Thoracic aorta (tissue), 2 donors: Measurements from ENCODE around the gene PGAP3. TPM values are rescaled to one million over a fixed set of nuclear protein-coding genes. Genes with fewer than 3 reads are reported as not detected.
"Not testable (repeated sequence)": the region's sequence is repeated elsewhere in the genome, so short reads cannot be mapped to it uniquely, and the experiment has no call there.

Source experiments
- ATAC-seq: fragments of 150-250 bp; one replicate; pipeline ENCODE4 v1.8.0; 2017; ENCODE audit warnings: low read depth; ENCODE audit not compliant: insufficient number of reproducible peaks, low FRiP score
- DNase-seq: peaks from one replicate; pipeline ENCODE4 v3.0.0-alpha.2; 2020; ENCODE audit warnings: low spot score
- H3K27ac ChIP-seq, 2 donors: fragments of 200-600 bp; sonication (generic); 1 replicate in 1 of 2; 2 replicates in 1 of 2; pipeline ENCODE4 v1.5.1; 2016; ENCODE audit warnings: mild to moderate bottlenecking in 2 of 2, moderate library complexity in 2 of 2
- H3K27me3 ChIP-seq: fragments of 200-600 bp; sonication (generic); replicated peaks from 2 replicates; pipeline ENCODE4 v1.6.0; 2016; ENCODE audit warnings: mild to moderate bottlenecking; ENCODE audit not compliant: insufficient read depth
- H3K36me3 ChIP-seq: fragments of 200-600 bp; sonication (generic); one replicate; pipeline ENCODE4 v1.5.1; 2016
- H3K4me1 ChIP-seq, 2 donors: fragments of 200-600 bp; sonication (generic); 1 replicate in 1 of 2; 2 replicates in 1 of 2; pipeline versions ENCODE4 v1.5.1 to v1.6.0; 2016; ENCODE audit warnings: low read depth in 2 of 2, mild to moderate bottlenecking in 1 of 2; ENCODE audit not compliant: control insufficient read depth in 1 of 2
- H3K4me3 ChIP-seq: fragments of 200-600 bp; sonication (generic); 2 replicates; pipeline ENCODE4 v1.5.1; 2016; ENCODE audit warnings: mild to moderate bottlenecking
- H3K9me3 ChIP-seq: fragments of 200-600 bp; sonication (generic); 2 replicates; pipeline ENCODE4 v1.5.1; 2016
- total RNA-seq, 2 donors: library from RNA; depleted of rRNA; stranded (reverse); fragments of >200 nt; gene quantifications; one replicate each; pipeline versions ENCODE4 v1.1.0 to v1.2.3, GENCODE V29; 2016
- TF ChIP-seq, protein P1 (sequence below): fragments of 200-600 bp; sonication (generic); IDR thresholded peaks from one replicate; pipeline ENCODE4 v1.5.1; 2019; ENCODE audit warnings: antibody characterized with exemption

Gene PGAP3
- total RNA-seq, 2 donors from 2014 or later, result 19.9 to 27.2 TPM

DNA sequence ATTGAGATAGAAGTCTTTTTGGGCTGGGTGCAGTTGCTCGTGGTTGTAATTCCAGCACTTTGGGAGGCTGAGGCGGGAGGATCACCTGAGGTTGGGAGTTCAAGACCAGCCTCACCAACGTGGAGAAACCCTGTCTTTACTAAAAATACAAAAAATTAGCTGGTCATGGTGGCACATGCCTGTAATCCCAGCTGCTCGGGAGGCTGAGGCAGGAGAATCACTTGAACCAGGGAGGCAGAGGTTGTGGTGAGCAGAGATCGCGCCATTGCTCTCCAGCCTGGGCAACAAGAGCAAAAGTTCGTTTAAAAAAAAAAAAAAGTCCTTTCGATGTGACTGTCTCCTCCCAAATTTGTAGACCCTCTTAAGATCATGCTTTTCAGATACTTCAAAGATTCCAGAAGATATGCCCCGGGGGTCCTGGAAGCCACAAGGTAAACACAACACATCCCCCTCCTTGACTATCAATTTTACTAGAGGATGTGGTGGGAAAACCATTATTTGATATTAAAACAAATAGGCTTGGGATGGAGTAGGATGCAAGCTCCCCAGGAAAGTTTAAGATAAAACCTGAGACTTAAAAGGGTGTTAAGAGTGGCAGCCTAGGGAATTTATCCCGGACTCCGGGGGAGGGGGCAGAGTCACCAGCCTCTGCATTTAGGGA lies 11.4 kb upstream of the PGAP3 start:
- peak overlapping the region; percentile 88 to 92 for H3K27ac ChIP-seq
- not testable (repeated sequence) for DNase-seq, H3K27me3 ChIP-seq, H3K9me3 ChIP-seq, ATAC-seq, H3K36me3 ChIP-seq
- H3K4me1 ChIP-seq, result peaks cover 0 to 45% of the 10 kb centered on the region in 2 donors
- peak overlapping the region; percentile 87 for H3K4me3 ChIP-seq
- TF ChIP-seq, protein P1, sequence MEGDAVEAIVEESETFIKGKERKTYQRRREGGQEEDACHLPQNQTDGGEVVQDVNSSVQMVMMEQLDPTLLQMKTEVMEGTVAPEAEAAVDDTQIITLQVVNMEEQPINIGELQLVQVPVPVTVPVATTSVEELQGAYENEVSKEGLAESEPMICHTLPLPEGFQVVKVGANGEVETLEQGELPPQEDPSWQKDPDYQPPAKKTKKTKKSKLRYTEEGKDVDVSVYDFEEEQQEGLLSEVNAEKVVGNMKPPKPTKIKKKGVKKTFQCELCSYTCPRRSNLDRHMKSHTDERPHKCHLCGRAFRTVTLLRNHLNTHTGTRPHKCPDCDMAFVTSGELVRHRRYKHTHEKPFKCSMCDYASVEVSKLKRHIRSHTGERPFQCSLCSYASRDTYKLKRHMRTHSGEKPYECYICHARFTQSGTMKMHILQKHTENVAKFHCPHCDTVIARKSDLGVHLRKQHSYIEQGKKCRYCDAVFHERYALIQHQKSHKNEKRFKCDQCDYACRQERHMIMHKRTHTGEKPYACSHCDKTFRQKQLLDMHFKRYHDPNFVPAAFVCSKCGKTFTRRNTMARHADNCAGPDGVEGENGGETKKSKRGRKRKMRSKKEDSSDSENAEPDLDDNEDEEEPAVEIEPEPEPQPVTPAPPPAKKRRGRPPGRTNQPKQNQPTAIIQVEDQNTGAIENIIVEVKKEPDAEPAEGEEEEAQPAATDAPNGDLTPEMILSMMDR, result peak; percentile 2

DNA sequence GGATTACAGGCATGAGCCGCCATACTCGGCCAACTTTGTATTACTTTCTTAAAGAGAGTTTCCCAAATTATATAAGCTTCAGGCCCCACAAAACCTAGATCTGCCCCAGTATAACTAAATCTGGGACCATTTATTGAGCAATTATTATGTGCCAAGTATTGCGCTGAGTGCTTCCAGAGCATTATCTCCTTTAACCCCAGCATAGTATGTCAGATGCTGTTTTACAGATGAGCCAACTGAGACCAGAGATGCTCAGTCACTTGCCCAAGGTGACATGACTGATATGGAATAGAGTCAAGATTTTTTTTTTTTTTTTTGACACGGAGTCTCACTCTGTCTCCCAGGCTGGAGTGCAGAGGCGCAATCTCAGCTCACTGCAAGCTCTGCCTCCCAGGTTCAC lies 10.1 kb upstream of the PGAP3 start:
- Histone ChIP-seq H3K4me1 (peaks cover 0 to 32% of the 10 kb centered on the region in 2 donors), H3K4me3 (no peak overlapping the region), H3K27ac (no peak overlapping the region), H3K27me3 (no peaks in the 10 kb centered on the region), H3K36me3 (no peaks in the 10 kb centered on the region), H3K9me3 (no peaks in the 10 kb centered on the region)
- no peak for DNase-seq
- TF ChIP-seq, protein P1, result no peak
- no peak for ATAC-seq

DNA sequence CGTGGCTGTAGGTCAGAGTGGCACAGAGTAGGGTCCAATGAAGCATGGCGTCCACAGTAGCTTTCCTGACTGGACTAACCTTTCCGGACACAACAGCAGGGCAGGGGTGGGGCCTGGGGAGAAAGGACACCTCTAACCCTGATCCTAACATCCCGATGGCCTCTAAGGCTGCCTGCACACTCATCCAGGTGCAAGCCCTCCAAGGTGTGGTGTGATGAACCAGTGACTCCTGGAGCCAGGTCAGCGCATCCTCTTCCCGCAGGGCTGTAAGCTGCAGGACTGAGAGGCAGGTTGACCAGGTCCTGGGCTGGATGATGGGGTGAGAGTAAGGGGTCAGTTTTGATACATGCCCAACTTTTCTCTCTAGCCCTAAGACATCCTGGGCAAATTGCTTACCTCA lies 8.9 kb upstream of the PGAP3 start:
- H3K36me3 ChIP-seq, result no peaks in the 10 kb centered on the region
- H3K9me3 ChIP-seq, result no peaks in the 10 kb centered on the region
- no peak overlapping the region for H3K27ac ChIP-seq
- TF ChIP-seq, protein P1, result no peak
- H3K4me1 ChIP-seq, result peaks cover 0 to 20% of the 10 kb centered on the region in 2 donors
- H3K4me3 ChIP-seq, result no peak overlapping the region
- DNase-seq (no peak), ATAC-seq (no peak)
- no peaks in the 10 kb centered on the region for H3K27me3 ChIP-seq

DNA sequence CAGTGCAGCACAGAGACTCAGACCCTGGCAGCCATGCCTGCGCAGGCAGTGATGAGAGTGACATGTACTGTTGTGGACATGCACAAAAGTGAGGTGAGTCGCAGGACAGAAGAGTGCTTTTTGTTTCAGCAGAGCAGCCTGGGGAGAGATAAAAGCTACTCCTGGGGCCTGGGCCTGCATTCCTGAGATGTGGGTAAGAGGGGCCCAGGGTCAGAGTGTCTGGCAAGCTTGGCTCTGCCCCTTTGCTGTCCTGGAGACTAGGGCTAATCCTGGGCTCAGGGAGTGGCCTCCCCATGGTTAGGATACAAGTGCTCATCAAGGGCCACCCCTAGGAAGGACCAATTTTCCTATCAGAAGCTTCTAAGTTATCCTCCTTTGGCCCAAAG lies 7.2 kb upstream of the PGAP3 start:
- Histone ChIP-seq H3K27me3 (no peaks in the 10 kb centered on the region), H3K4me1 (peaks cover 0 to 12% of the 10 kb centered on the region in 2 donors), H3K36me3 (no peaks in the 10 kb centered on the region), H3K27ac (no peak overlapping the region), H3K4me3 (no peak overlapping the region), H3K9me3 (no peaks in the 10 kb centered on the region)
- ATAC-seq, result no peak
- no peak for DNase-seq
- TF ChIP-seq, protein P1, result no peak

DNA sequence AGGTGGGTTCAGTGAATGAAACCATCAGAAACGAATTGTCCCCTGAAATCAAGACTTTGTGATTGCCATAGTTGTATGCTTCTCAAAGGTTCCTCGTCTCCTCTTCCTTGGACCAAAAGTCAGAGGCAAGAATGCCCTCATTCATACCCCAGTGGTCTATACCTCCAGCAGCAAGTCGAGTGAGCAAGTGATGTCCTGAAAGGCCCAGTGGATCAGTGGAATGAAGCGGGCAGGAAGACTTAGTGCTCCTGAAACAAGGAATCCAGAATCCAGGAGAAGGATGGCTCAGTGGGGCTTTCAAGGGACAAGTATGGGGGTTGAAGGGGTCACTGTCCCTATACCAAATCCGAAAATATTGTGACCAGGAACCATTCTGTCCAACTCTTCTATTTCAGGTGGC lies 6.7 kb upstream of the PGAP3 start:
- no peaks in the 10 kb centered on the region for H3K27me3 ChIP-seq
- no peak overlapping the region for H3K27ac ChIP-seq
- H3K4me1 ChIP-seq, result peaks cover 0 to 12% of the 10 kb centered on the region in 2 donors
- DNase-seq (no peak), ATAC-seq (no peak)
- H3K36me3 ChIP-seq, result no peaks in the 10 kb centered on the region
- H3K4me3 ChIP-seq, result no peak overlapping the region
- H3K9me3 ChIP-seq, result no peaks in the 10 kb centered on the region
- TF ChIP-seq, protein P1, result no peak
